ENCODE measurements around the gene PDGFRA. TPM values are rescaled to one million over a fixed set of nuclear protein-coding genes. Genes with fewer than 3 reads are reported as not detected.

The PDGFRA gene
- total RNA-seq, 1 experiment from 2014 or later, result 6.8 TPM

- Histone ChIP-seq H2BK120ac (ENCODE audit: low read depth, low read length, poor library complexity, severe bottlenecking) (no peak overlapping the region), H3K27ac (ENCODE audit: insufficient read length, low read depth, low read length) (no peak overlapping the region), H3K4ac (ENCODE audit: low read depth, low read length) (no peak overlapping the region), H3K27me3 (ENCODE audit: insufficient read depth, low read length) (no peaks in the 10 kb centered on the region), H3K14ac (ENCODE audit: insufficient read depth, low read length) (no peak overlapping the region), H3K23me2 (ENCODE audit: insufficient read length, low read depth, low read length, poor library complexity, severe bottlenecking) (no peaks in the 10 kb centered on the region), H3K23ac (ENCODE audit: insufficient read length, low read depth, low read length) (no peak overlapping the region), H4K8ac (replicated peaks; ENCODE audit: insufficient read length, low read depth, low read length) (no peak overlapping the region), H3K9ac (ENCODE audit: extremely low read depth, insufficient read length, low read length) (no peak overlapping the region), H2AK5ac (ENCODE audit: insufficient read length, low read length) (no peak overlapping the region), H4K91ac (ENCODE audit: insufficient read length, low read depth, low read length) (no peak overlapping the region), H2AFZ (ENCODE audit: low read length) (no peak overlapping the region), H3K4me1 (ENCODE audit: insufficient read depth, low read length) (peaks cover 3% of the 10 kb centered on the region; the same call in 1 of the 2 replicates), H2BK20ac (ENCODE audit: low read depth, low read length, poor library complexity, severe bottlenecking) (no peak overlapping the region), H2BK5ac (ENCODE audit: insufficient read length, low read length) (no peak overlapping the region), H3K9me3 (ENCODE audit: control insufficient read depth, low read depth, low read length) (no peaks in the 10 kb centered on the region), H3K4me2 (ENCODE audit: insufficient read depth, insufficient read length, low read length) (no peak overlapping the region), H4K5ac (ENCODE audit: insufficient read length, low read depth, low read length) (no peak overlapping the region), H3K79me1 (ENCODE audit: insufficient read depth, low read depth, low read length, poor library complexity, severe bottlenecking) (no peaks in the 10 kb centered on the region), H4K20me1 (ENCODE audit: control insufficient read depth, insufficient read depth, insufficient read length) (no peaks in the 10 kb centered on the region), H3K56ac (ENCODE audit: insufficient read length, low read depth, low read length) (no peak overlapping the region), H3T11ph (ENCODE audit: low read length) (no peak overlapping the region), H3K18ac (ENCODE audit: insufficient read length, low read depth, low read length) (no peak overlapping the region), H3K79me2 (ENCODE audit: insufficient read depth, low read length) (no peaks in the 10 kb centered on the region), H2BK15ac (ENCODE audit: low read depth, low read length) (no peak overlapping the region), H2BK12ac (ENCODE audit: insufficient read length, low read depth, low read length) (no peak overlapping the region)
- DNase-seq, result no peak
- Mint-ChIP-seq H3K27ac (no peak overlapping the region), H3K4me3 (no peak overlapping the region), H3K9me3 (peaks cover 0 to 3% of the 10 kb centered on the region in 2 experiments; a peak in 1 of 5 replicates), H3K27me3 (ENCODE audit: low read depth) (no peaks in the 10 kb centered on the region; the same call in 1 of the 2 replicates), H3K4me1 (peaks cover 8 to 9% of the 10 kb centered on the region in 2 experiments), H3K36me3 (ENCODE audit: insufficient read depth in 1 of 3, low read depth in 3 of 3) (no peaks in the 10 kb centered on the region; a peak in 1 of 7 replicates)
- no CpG with 5 or more reads among the region's 4 CpGs for WGBS (ENCODE audit: extremely low coverage, insufficient read length, low lambda C conversion rate)
- TF ChIP-seq CTCF (conservative IDR thresholded peaks at IDR 0.05), result no peak
Observed at GRCh38 chr4:54265366-54265765, 36.3 kb downstream of the PDGFRA start.
